ENCODE measurements around the gene SPOCK2.

SPOCK2 gene

DNA sequence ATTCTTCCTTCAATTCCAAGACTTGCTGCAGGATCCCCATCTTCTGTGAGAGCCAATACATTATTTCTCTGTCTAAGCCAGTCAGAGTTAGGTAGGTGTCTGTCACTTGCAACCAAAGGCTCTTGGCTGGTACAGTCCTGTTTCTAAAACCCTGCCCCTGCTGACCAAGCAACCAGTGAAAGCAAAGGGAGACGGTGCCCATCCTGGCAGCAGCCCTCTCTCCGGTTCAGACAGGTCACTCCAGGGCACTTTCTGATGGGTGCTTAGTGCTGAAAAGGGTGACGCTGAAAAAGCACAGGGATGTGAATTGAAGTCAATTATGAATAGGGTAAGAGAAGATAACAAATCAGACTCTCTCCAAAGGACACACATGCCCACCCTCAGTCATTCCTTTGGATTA lies 37.5 kb downstream of the SPOCK2 start:
- Histone ChIP-seq H3K27me3 (ENCODE audit: low read length) (no peaks in the 10 kb centered on the region), H3K36me3 (ENCODE audit: low read length) (no peaks in the 10 kb centered on the region), H3K79me2 (ENCODE audit: insufficient read depth, low read length) (no peaks in the 10 kb centered on the region), H3K9ac (ENCODE audit: low read length) (no peak overlapping the region), H3F3A (ENCODE audit: insufficient read depth) (no peaks in the 10 kb centered on the region), H4K20me1 (ENCODE audit: low read depth, low read length) (no peaks in the 10 kb centered on the region), H3K27ac (ENCODE audit: low read depth, low read length) (no peak overlapping the region), H2AFZ (ENCODE audit: low read depth, low read length, severe bottlenecking) (no peak overlapping the region), H3K9me3 (ENCODE audit: insufficient read depth, low read length) (no peaks in the 10 kb centered on the region), H3K9me2 (replicated peaks; ENCODE audit: insufficient read depth, low read length) (no peaks in the 10 kb centered on the region), H3K4me2 (ENCODE audit: low read depth, low read length, poor library complexity, severe bottlenecking) (no peak overlapping the region), H3K4me3 (ENCODE audit: insufficient read depth, low read length, poor library complexity, severe bottlenecking) (no peak overlapping the region)
- no peak for TF ChIP-seq EZH2phosphoT487 (conservative IDR thresholded peaks at IDR 0.05; ENCODE audit: low read length)
- TF ChIP-seq, protein P1, sequence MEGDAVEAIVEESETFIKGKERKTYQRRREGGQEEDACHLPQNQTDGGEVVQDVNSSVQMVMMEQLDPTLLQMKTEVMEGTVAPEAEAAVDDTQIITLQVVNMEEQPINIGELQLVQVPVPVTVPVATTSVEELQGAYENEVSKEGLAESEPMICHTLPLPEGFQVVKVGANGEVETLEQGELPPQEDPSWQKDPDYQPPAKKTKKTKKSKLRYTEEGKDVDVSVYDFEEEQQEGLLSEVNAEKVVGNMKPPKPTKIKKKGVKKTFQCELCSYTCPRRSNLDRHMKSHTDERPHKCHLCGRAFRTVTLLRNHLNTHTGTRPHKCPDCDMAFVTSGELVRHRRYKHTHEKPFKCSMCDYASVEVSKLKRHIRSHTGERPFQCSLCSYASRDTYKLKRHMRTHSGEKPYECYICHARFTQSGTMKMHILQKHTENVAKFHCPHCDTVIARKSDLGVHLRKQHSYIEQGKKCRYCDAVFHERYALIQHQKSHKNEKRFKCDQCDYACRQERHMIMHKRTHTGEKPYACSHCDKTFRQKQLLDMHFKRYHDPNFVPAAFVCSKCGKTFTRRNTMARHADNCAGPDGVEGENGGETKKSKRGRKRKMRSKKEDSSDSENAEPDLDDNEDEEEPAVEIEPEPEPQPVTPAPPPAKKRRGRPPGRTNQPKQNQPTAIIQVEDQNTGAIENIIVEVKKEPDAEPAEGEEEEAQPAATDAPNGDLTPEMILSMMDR (IDR thresholded peaks at IDR 0.05; ENCODE audit: insufficient read depth, low read length, poor library complexity, severe bottlenecking) = no peak

DNA sequence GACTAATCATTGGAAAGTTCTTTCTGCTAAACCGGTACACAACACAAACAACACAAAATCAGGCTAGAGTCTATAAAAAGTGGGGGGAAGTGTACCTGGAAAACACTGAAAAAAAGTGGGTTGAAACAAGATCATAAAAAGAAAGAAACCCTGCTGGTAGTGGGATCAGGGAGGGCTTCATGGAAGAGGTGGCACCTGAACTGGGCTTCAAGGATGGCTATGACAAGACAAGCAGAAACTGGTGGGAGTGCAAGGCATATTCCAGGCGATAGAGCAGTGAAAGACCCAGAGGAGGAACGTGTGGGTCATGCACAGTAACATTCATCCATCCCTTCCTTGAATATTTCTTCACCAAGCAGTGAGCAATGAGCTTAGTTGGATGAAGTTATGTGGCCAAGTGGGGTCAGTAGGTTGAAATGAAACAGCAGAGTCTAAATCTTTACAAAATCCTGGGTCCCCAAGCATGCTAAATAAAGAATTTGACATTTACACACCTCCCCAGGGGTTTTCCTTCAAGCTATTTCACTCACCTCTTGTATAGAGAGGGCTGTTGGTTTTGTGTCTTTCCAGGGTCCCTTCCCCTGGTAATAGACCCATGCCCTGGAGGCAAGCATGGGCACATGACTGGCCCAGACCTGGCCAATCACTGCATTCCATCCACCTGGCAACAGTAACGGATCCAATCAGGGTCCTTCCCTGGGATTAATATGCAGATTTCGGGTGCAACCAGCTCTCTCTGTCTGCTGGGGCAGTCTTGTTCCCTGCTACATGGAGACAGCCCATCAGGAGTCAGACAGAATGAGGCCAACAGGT lies 38.2 kb downstream of the SPOCK2 start:
- H2AFZ ChIP-seq (ENCODE audit: low read depth, low read length, severe bottlenecking) = no peak overlapping the region
- H3K36me3 ChIP-seq (ENCODE audit: low read length) = no peaks in the 10 kb centered on the region
- H3K9me3 ChIP-seq (ENCODE audit: insufficient read depth, low read length) = no peaks in the 10 kb centered on the region
- H3K79me2 ChIP-seq (ENCODE audit: insufficient read depth, low read length) = no peaks in the 10 kb centered on the region
- H3K9me2 ChIP-seq (replicated peaks; ENCODE audit: insufficient read depth, low read length) = no peaks in the 10 kb centered on the region
- H3K27me3 ChIP-seq (ENCODE audit: low read length) = no peaks in the 10 kb centered on the region
- no peak overlapping the region for H3K4me3 ChIP-seq (ENCODE audit: insufficient read depth, low read length, poor library complexity, severe bottlenecking)
- H3K4me2 ChIP-seq (ENCODE audit: low read depth, low read length, poor library complexity, severe bottlenecking) = no peak overlapping the region
- H3K27ac ChIP-seq (ENCODE audit: low read depth, low read length) = no peak overlapping the region
- TF ChIP-seq EZH2phosphoT487 (conservative IDR thresholded peaks at IDR 0.05; ENCODE audit: low read length) = no peak
- TF ChIP-seq, protein P1 (IDR thresholded peaks at IDR 0.05; ENCODE audit: insufficient read depth, low read length, poor library complexity, severe bottlenecking) = no peak
- H4K20me1 ChIP-seq (ENCODE audit: low read depth, low read length) = no peaks in the 10 kb centered on the region
- H3K9ac ChIP-seq (ENCODE audit: low read length) = no peak overlapping the region
- no peaks in the 10 kb centered on the region for H3F3A ChIP-seq (ENCODE audit: insufficient read depth)

DNA sequence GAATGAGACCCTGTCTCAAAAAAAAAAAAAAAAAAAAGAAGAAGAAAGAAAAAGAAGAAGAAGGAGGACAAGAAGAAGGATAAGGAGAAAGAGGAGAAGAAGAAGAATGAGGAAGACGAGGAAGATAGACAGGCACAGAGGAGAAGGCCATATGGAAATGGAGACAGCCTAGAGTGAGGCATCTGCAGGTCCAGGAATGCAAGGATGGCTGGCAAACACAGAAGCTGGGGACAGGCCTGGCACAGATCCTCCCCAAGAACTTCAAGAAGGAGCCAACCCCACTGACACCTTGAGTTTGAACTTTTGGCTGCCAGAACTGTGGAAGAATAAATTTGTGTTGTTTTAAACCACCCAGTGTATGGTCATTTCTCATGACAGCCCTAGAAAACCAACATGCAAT lies 38.9 kb downstream of the SPOCK2 start:
- Histone ChIP-seq H3K27ac (ENCODE audit: low read depth, low read length) (no peak overlapping the region), H4K20me1 (ENCODE audit: low read depth, low read length) (no peaks in the 10 kb centered on the region), H3K36me3 (ENCODE audit: low read length) (no peaks in the 10 kb centered on the region), H3K9me2 (replicated peaks; ENCODE audit: insufficient read depth, low read length) (no peaks in the 10 kb centered on the region), H3K4me3 (ENCODE audit: insufficient read depth, low read length, poor library complexity, severe bottlenecking) (no peak overlapping the region), H3F3A (ENCODE audit: insufficient read depth) (no peaks in the 10 kb centered on the region), H3K4me2 (ENCODE audit: low read depth, low read length, poor library complexity, severe bottlenecking) (no peak overlapping the region), H3K27me3 (ENCODE audit: low read length) (no peaks in the 10 kb centered on the region), H3K9ac (ENCODE audit: low read length) (no peak overlapping the region), H3K79me2 (ENCODE audit: insufficient read depth, low read length) (no peaks in the 10 kb centered on the region), H3K9me3 (ENCODE audit: insufficient read depth, low read length) (no peaks in the 10 kb centered on the region), H2AFZ (ENCODE audit: low read depth, low read length, severe bottlenecking) (no peak overlapping the region)
- no peak for TF ChIP-seq EZH2phosphoT487 (conservative IDR thresholded peaks at IDR 0.05; ENCODE audit: low read length)
- TF ChIP-seq, protein P1 (IDR thresholded peaks at IDR 0.05; ENCODE audit: insufficient read depth, low read length, poor library complexity, severe bottlenecking) = no peak
